ENCODE data around the gene ACSM2B.
"Not testable (repeated sequence)": the region's sequence is repeated elsewhere in the genome, so short reads cannot be mapped to it uniquely, and the experiment has no call there.

GRCh38 chr16:20576145-20576544, at the start of gene ACSM2B:
- not testable (repeated sequence) for TF ChIP-seq CTCF (IDR thresholded peaks at IDR 0.05; ENCODE audit: low read depth, low read length, poor library complexity, severe bottlenecking); EZH2phosphoT487 (IDR thresholded peaks at IDR 0.05; ENCODE audit: borderline replicate concordance, low read length)
